ENCODE results near the gene RNF225. TPM values are rescaled to one million over a fixed set of nuclear protein-coding genes. Genes with fewer than 3 reads are reported as not detected.

RNF225 gene
- total RNA-seq, 1 donor from 2014 or later, result not detected

- peaks cover 20% of the 10 kb centered on the region for H3K4me1 Mint-ChIP-seq (ENCODE audit: unreplicated experiment)
- no peaks in the 10 kb centered on the region for H3K9me3 Mint-ChIP-seq (ENCODE audit: unreplicated experiment)
- no peak for TF ChIP-seq CTCF (IDR thresholded peaks at IDR 0.05; ENCODE audit: unreplicated experiment)
- peak overlapping the region; percentile 97 for H3K4me3 Mint-ChIP-seq (ENCODE audit: unreplicated experiment)
- peaks cover 22% of the 10 kb centered on the region for H3K36me3 Mint-ChIP-seq (ENCODE audit: low read depth, unreplicated experiment)
- H3K27me3 Mint-ChIP-seq (ENCODE audit: unreplicated experiment), result peaks cover 6% of the 10 kb centered on the region
- H3K27ac Mint-ChIP-seq (ENCODE audit: unreplicated experiment), result peak overlapping the region; percentile 81
- no peak for DNase-seq (ENCODE audit: low spot score)
These were observed 9.4 kb upstream of the RNF225 start for GRCh38 chr19:58385891-58386575.

GRCh38 chr19:58386576-58387337 is 8.7 kb upstream of the RNF225 start, which contains the start of gene RPS5:
Gene RPS5, plus strand, starts transcription at chr19:58387269. Its CDS starts 869 bp downstream, at chr19:58388138.
- DNase-seq (ENCODE audit: low spot score), result peak; percentile 91
- H3K27ac Mint-ChIP-seq (ENCODE audit: unreplicated experiment), result peak within 1 kb of the TSS; percentile 95
- peaks cover 22% of the 10 kb centered on the region for H3K36me3 Mint-ChIP-seq (ENCODE audit: low read depth, unreplicated experiment)
- H3K4me1 Mint-ChIP-seq (ENCODE audit: unreplicated experiment), result peaks cover 20% of the 10 kb centered on the region
- H3K27me3 Mint-ChIP-seq (ENCODE audit: unreplicated experiment), result peaks cover 6% of the 10 kb centered on the region
- H3K9me3 Mint-ChIP-seq (ENCODE audit: unreplicated experiment), result no peaks in the 10 kb centered on the region
- H3K4me3 Mint-ChIP-seq (ENCODE audit: unreplicated experiment), result peak within 1 kb of the TSS; percentile 97
- TF ChIP-seq CTCF (IDR thresholded peaks at IDR 0.05; ENCODE audit: unreplicated experiment), result no peak

GRCh38 chr19:58387338-58388174 is 7.9 kb upstream of the RNF225 start:
- no peak for TF ChIP-seq CTCF (IDR thresholded peaks at IDR 0.05; ENCODE audit: unreplicated experiment)
- peaks cover 17% of the 10 kb centered on the region for H3K4me1 Mint-ChIP-seq (ENCODE audit: unreplicated experiment)
- H3K9me3 Mint-ChIP-seq (ENCODE audit: unreplicated experiment), result no peaks in the 10 kb centered on the region
- peak overlapping the region; percentile 95 for H3K27ac Mint-ChIP-seq (ENCODE audit: unreplicated experiment)
- DNase-seq (ENCODE audit: low spot score), result peak; percentile 4
- H3K27me3 Mint-ChIP-seq (ENCODE audit: unreplicated experiment), result peaks cover 6% of the 10 kb centered on the region
- H3K36me3 Mint-ChIP-seq (ENCODE audit: low read depth, unreplicated experiment), result peaks cover 22% of the 10 kb centered on the region
- H3K4me3 Mint-ChIP-seq (ENCODE audit: unreplicated experiment), result peak overlapping the region; percentile 97

- Mint-ChIP-seq H3K27me3 (ENCODE audit: unreplicated experiment) (peaks cover 6% of the 10 kb centered on the region), H3K36me3 (ENCODE audit: low read depth, unreplicated experiment) (peaks cover 27% of the 10 kb centered on the region), H3K9me3 (ENCODE audit: unreplicated experiment) (no peaks in the 10 kb centered on the region), H3K27ac (ENCODE audit: unreplicated experiment) (peak overlapping the region; percentile 95), H3K4me3 (ENCODE audit: unreplicated experiment) (peak overlapping the region; percentile 97), H3K4me1 (ENCODE audit: unreplicated experiment) (peaks cover 17% of the 10 kb centered on the region)
- no peak for TF ChIP-seq CTCF (IDR thresholded peaks at IDR 0.05; ENCODE audit: unreplicated experiment)
- no peak for DNase-seq (ENCODE audit: low spot score)
These were observed 7.3 kb upstream of the RNF225 start for GRCh38 chr19:58388175-58388526.

Data from endothelial cell (in vitro differentiated cells).